NT2/D1 (cell line): ENCODE data around the gene TCERG1L.

Experiments used
- SUZ12 ChIP-seq: IDR thresholded peaks from 2 replicates; pipeline ENCODE4 v1.6.1; 2011; ENCODE audit not compliant: insufficient read length, insufficient read depth; ENCODE audit errors: extremely low read depth
- YY1 ChIP-seq: IDR thresholded peaks from 2 replicates; pipeline ENCODE4 v1.6.1; 2011; ENCODE audit not compliant: insufficient read length, insufficient read depth

DNA sequence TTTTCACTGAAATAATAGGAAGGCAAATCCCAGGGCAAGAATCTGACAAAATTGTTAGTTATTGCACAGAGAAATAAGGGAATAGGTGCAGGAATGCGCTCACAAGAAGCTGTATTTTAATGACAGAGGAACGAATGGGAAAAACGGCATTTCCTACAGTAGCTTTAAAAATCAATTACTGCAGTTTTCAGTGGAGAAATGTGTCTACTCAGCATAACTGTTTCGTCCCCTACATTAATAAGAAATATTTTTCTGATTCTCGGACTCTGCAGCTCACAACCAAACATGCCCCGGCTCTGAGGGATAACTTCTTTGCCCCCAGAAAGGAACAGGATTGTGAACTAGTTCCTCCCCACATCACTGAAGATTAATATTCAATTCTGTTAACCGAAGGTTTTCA, 44.9 kb upstream of the TCERG1L start:
- TF ChIP-seq YY1 (no peak), SUZ12 (no peak)
